GM19467 (cell line): ENCODE data around the gene CPA5.

Experiments
- ATAC-seq: cut with Tn5 transposase; IDR thresholded peaks from one replicate; pipeline ENCODE4 v1.9.1; 2021; ENCODE audit warnings: mild to moderate bottlenecking, moderate library complexity; ENCODE audit not compliant: unreplicated experiment

Gene CPA5

DNA sequence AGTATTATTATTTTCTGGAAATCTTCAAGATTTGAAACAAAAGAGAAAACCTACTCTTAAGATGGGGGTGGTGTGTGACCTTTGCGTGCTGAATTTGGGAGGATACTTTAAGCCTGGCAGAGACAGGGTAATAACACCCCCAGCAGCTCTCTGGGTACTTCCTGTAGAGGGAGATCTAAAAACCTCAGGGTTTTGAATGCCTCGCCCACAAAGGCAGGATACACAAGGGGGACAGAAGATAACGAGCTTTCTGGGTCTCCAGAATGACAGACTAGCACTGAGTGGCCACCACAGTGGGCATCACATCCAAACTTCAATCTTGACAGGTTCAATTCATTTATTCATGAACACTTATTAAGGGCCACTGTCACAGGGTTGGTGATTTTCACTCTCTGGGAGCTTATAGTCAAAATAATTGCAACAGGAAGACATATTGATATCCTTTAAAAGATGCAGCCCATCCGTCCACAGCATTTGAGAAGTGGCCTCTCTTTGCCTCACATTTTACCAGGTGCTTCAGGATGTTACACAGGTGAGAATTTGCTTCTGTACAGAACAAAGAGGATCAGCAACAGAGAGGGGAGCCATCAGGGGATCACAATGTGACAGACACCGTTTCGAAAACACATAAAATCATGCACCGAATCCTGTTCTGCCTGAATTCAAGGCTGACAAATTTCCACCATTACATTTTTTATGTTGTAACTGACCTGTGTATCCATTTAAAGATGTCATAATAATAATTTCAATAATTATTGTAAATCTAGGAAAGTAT, 50.0 kb downstream of the CPA5 start:
- ATAC-seq, result no peak

DNA sequence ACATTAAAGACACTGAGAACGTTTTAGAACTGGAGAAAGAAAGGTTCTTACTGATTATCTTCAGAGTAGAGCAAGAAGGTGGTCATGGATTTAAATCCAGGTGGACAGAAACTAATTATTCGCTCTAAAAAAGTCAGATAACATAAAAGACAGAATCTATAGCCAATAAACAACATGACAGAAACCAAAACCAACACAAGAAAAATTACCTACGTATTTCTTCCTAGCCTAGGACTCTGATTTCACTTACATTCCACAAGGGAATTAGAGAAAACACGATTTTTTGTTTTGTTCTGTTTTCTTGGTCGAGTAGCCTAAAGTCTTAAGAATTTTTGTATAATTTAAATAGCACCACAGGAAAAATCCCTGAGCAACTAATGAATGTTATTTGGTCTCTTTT, 50.8 kb downstream of the CPA5 start:
- ATAC-seq, result no peak

DNA sequence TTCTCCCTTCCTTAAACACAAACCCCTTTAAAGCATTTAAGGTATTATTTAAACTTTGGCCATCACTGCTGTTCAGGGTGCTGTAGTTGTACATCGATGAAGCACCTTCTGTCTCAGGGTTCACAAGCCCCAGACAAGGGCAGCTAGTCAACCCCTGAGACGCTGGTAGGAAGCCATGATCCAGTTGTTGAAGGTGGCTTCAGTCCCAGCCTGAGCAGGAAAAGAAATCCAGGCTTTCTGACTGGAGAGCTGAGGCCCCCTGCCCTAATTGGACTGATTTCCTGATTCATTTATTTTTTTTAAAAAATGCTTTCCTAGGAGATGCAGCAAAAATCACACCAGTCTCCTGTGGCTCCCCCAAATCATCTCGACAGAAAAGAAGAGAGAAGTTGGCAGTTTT, 51.5 kb downstream of the CPA5 start:
- ATAC-seq, result no peak

DNA sequence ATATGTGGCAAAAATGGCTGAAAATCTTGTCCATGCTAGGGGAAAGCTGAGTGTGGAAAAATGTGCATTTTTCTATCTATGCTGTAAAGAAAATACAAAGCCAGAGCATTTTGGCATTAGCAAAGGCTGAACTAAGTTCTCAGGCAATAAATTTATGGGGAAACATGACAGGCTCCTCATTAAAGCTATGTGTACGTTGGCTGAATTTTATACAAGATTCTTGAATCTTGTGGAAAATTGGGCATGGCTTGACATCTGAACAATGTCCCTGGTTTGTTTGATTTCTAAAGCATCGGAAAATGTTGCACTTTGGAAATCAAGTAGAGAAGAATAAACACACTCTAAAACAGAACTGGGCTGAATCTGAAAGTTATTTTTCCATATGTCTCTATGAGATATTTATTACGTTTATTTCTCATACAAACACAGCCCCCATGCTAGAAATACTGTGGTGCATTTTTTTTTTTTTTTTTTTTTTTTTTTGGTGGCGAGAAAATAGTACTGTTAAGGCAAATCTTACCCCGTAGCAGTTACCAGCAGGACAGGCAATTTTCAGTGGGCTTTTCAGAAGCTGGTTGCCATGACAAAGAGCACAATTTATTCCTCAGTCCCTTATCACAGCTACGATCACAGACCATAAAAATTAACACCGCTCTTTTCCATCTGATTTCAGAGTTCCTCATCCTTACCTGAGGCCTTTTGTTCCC, 52.6 kb downstream of the CPA5 start:
- no peak for ATAC-seq

DNA sequence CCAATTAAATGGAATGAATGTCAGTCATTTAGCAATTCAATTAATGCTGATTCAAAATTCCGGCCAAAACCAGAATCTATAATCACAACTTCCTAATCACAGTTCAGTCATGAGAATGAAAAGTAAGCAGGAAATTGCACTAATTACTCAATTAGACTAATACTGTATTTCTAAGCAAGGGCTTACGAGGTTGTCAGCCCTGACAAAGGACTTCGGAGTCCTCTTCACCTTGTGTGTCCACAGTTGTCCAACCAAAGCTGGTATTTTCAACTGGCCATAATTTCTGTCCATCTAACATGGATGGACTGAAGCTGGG, 53.1 kb downstream of the CPA5 start:
- no peak for ATAC-seq

GRCh38 chr7:130398526-130399090, 54.0 kb downstream of the CPA5 start:
- no peak for ATAC-seq

DNA sequence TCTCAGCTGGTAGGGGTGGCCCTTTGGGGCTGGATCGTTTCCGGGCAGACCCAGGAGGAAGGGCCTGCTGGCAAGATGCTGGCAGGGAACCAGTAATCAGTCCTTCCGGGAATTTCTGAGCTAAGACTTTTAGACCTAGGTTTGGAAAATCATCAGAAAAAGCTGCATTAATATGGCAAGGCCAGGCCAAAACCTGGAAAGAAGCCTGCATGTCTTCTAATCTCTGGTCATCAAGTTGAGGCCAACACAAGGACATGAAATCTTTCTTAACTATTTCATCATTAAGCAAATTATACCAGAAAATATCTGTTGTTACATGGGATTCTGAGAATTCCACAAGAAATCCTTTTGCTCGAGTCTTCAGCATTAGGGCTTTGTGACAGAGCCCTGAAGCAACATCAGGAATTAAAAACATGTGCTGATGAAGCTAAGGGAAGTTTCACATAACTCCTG, 55.5 kb downstream of the CPA5 start:
- ATAC-seq, result no peak

GRCh38 chr7:130401101-130401500, 56.5 kb downstream of the CPA5 start:
- no peak for ATAC-seq

DNA sequence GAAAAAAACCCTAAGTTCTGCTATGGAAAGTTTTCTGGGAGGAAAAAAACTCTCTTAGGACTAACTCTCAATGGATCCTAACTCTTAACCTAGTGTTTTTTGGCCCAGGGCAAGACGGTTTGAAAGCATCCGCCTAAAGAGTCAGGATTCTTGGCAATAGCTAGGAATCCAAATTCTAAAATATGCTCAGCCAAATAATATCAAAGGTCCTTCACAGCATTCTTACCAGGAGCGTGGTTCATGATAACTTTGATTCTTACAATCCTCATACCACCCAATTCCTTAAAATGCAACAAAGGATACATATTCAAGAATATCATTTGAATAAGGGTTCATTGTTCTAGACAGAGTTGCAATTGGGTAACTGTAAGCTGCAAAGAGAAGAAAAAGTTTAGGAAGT, 57.0 kb downstream of the CPA5 start:
- no peak for ATAC-seq

DNA sequence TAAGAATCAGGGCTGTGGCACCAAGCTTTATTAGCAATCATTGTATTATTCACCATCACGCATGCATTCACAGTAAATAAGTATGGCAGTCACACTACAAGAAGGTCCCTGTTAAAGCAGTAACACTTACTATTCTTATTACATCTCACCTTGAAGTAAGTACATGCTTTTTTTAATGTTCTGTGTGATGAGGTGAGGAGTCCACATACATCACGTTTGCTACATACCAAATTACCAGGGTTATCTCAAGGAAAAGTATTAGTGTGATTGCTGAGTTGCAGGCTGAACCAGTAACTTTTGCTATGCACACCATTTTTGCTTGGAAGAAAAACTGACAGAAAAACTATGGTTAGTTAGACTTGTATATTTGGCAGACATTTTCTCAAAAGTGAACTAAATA, 60.4 kb downstream of the CPA5 start:
- no peak for ATAC-seq

GRCh38 chr7:130409067-130409711, 64.6 kb downstream of the CPA5 start:
- ATAC-seq, result no peak

- no peak for ATAC-seq
Observed at GRCh38 chr7:130409712-130410072, 65.1 kb downstream of the CPA5 start.

- no peak for ATAC-seq
Observed at GRCh38 chr7:130410868-130411541, 66.4 kb downstream of the CPA5 start.

GRCh38 chr7:130413201-130413600, 68.6 kb downstream of the CPA5 start:
- no peak for ATAC-seq

GRCh38 chr7:130415006-130415405, 70.4 kb downstream of the CPA5 start:
- ATAC-seq, result no peak

GRCh38 chr7:130417213-130417612, 72.6 kb downstream of the CPA5 start:
- no peak for ATAC-seq

GRCh38 chr7:130418306-130418705, 73.7 kb downstream of the CPA5 start:
- ATAC-seq, result no peak
